HepG2 (cell line): Measurements from ENCODE around the gene C5orf52.

Experiments
- ADNP ChIP-seq: sonication (generic); formaldehyde crosslinking; IDR thresholded peaks from 2 replicates; pipeline ENCODE4 v1.4.0; 2020; ENCODE audit warnings: missing genetic modification reagents
- HDAC6 ChIP-seq: fragments of 200-600 bp; sonication (generic); IDR thresholded peaks from 2 replicates; pipeline ENCODE4 v1.7.0; 2017; ENCODE audit warnings: mild to moderate bottlenecking, antibody characterized with exemption, low read length, low read depth
- KDM2A ChIP-seq: sonication (generic); formaldehyde crosslinking; IDR thresholded peaks from 2 replicates; pipeline ENCODE4 v1.4.0; 2020; ENCODE audit warnings: low read depth, missing genetic modification reagents, borderline replicate concordance
- POLR2A ChIP-seq, 2 experiments: IDR thresholded peaks; 2 replicates each; pipeline ENCODE4 v1.6.1; 2011; ENCODE audit warnings: low read depth in 2 of 2, low read length in 2 of 2, mild to moderate bottlenecking in 1 of 2, moderate library complexity in 1 of 2; ENCODE audit not compliant: insufficient read depth in 1 of 2
- RBM22 ChIP-seq: fragments of 200-400 bp; formaldehyde crosslinking; optimal IDR thresholded peaks from 2 replicates; pipeline ENCODE3; 2017; ENCODE audit warnings: mild to moderate bottlenecking, low read length, moderate library complexity
- SMAD3 ChIP-seq: sonication (generic); formaldehyde crosslinking; IDR thresholded peaks from 2 replicates; pipeline ENCODE4 v1.4.0; 2020; ENCODE audit warnings: missing genetic modification reagents
- TF ChIP-seq, protein P1 (sequence below): sonication (generic); formaldehyde crosslinking; IDR thresholded peaks from 2 replicates; pipeline ENCODE4 v1.4.0; 2020; ENCODE audit warnings: mild to moderate bottlenecking, missing genetic modification reagents
- TF ChIP-seq, protein P2 (sequence below): sonication (generic); formaldehyde crosslinking; IDR thresholded peaks from 2 replicates; pipeline ENCODE4 v1.5.0; 2020; ENCODE audit warnings: mild to moderate bottlenecking, missing genetic modification reagents, moderate library complexity
- TF ChIP-seq, protein P3 (sequence below): sonication (generic); formaldehyde crosslinking; IDR thresholded peaks from 2 replicates; pipeline ENCODE4 v1.4.0; 2020; ENCODE audit warnings: mild to moderate bottlenecking, missing genetic modification reagents

DNA sequence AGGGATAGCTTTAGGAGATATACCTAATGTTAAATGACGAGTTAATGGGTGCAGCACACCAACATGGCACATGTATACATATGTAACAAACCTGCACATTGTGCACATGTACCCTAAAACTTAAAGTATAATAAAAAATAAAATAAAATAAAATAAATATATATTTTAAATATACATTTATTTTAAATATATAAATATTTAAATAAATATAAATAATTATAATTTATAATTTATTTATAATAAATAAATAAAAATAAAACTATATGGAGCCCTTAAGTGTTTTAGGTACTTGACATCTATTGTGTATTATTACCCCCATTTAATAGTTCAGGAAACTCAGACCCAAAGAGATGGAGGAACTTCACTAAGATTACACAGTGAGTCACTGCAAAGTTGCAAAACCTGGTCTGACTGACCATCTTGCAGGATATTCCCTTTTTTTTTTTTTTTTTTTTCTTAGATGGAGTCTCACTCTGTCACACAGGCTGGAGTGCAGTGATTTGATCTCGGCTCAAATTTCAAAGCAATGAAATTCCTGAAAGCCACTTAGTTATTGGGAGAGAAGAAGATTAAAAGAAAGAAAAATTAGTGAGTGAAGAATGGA lies 5.8 kb upstream of the C5orf52 start:
- no peak for TF ChIP-seq POLR2A (IDR thresholded peaks at IDR 0.05; ENCODE audit: insufficient read depth in 1 of 2, low read depth in 2 of 2, low read length in 2 of 2)
- TF ChIP-seq KDM2A (CRISPR knock-in tag) = no peak
- TF ChIP-seq HDAC6 = no peak
- TF ChIP-seq, protein P1, sequence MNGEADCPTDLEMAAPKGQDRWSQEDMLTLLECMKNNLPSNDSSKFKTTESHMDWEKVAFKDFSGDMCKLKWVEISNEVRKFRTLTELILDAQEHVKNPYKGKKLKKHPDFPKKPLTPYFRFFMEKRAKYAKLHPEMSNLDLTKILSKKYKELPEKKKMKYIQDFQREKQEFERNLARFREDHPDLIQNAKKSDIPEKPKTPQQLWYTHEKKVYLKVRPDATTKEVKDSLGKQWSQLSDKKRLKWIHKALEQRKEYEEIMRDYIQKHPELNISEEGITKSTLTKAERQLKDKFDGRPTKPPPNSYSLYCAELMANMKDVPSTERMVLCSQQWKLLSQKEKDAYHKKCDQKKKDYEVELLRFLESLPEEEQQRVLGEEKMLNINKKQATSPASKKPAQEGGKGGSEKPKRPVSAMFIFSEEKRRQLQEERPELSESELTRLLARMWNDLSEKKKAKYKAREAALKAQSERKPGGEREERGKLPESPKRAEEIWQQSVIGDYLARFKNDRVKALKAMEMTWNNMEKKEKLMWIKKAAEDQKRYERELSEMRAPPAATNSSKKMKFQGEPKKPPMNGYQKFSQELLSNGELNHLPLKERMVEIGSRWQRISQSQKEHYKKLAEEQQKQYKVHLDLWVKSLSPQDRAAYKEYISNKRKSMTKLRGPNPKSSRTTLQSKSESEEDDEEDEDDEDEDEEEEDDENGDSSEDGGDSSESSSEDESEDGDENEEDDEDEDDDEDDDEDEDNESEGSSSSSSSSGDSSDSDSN (CRISPR knock-in tag) = no peak
- no peak for TF ChIP-seq RBM22
- TF ChIP-seq, protein P2, sequence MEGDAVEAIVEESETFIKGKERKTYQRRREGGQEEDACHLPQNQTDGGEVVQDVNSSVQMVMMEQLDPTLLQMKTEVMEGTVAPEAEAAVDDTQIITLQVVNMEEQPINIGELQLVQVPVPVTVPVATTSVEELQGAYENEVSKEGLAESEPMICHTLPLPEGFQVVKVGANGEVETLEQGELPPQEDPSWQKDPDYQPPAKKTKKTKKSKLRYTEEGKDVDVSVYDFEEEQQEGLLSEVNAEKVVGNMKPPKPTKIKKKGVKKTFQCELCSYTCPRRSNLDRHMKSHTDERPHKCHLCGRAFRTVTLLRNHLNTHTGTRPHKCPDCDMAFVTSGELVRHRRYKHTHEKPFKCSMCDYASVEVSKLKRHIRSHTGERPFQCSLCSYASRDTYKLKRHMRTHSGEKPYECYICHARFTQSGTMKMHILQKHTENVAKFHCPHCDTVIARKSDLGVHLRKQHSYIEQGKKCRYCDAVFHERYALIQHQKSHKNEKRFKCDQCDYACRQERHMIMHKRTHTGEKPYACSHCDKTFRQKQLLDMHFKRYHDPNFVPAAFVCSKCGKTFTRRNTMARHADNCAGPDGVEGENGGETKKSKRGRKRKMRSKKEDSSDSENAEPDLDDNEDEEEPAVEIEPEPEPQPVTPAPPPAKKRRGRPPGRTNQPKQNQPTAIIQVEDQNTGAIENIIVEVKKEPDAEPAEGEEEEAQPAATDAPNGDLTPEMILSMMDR (CRISPR knock-in tag) = no peak
- TF ChIP-seq ADNP (CRISPR knock-in tag) = no peak
- TF ChIP-seq, protein P3, sequence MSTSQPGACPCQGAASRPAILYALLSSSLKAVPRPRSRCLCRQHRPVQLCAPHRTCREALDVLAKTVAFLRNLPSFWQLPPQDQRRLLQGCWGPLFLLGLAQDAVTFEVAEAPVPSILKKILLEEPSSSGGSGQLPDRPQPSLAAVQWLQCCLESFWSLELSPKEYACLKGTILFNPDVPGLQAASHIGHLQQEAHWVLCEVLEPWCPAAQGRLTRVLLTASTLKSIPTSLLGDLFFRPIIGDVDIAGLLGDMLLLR = no peak
- TF ChIP-seq SMAD3 (CRISPR knock-in tag) = no peak
